GM12878 (cell line): ENCODE results near the gene SPOCD1. TPM values are rescaled to one million over a fixed set of nuclear protein-coding genes. Genes with fewer than 3 reads are reported as not detected.

Source experiments
- ATAC-seq: fragments of 200-7000 bp; cut with Tn5 transposase; 3 replicates; pipeline ENCODE4 v1.9.1; 2020; ENCODE audit warnings: mild to moderate bottlenecking, moderate library complexity
- BruUV-seq: library from RNA; stranded (reverse); fragments of 400-500 nt; replicated peaks from 2 replicates; lab custom pipeline; 2021; lab: Mats Ljungman, UMichigan
- CTCF ChIA-PET: fragments of 300-600 bp; sonication (Branson Sonifier 250); formaldehyde crosslinking; extraction: SDS; loops from one replicate; lab custom pipeline; 2021; ENCODE audit warnings: inconsistent platforms; lab: Yijun Ruan, JAX
- POLR2A ChIA-PET: fragments of 350-600 bp; formaldehyde crosslinking; extraction: SDS; loops from one replicate; lab custom pipeline; 2021; ENCODE audit warnings: inconsistent platforms; lab: Charles Lee
- RAD21 ChIA-PET: fragments of 300-600 bp; sonication (Branson Sonifier 250); formaldehyde crosslinking; loops from one replicate; lab custom pipeline; 2023; ENCODE audit warnings: antibody characterized with exemption; ENCODE audit not compliant: unreplicated experiment; lab: Charles Lee
- SMC1A ChIA-PET: fragments of 300-600 bp; sonication (Branson Sonifier 250); formaldehyde crosslinking; loops from one replicate; lab custom pipeline; 2023; ENCODE audit not compliant: unreplicated experiment, uncharacterized antibody; lab: Charles Lee
- DNase-seq: peaks from one replicate; pipeline ENCODE4 v3.0.0-alpha.2; 2011; ENCODE audit warnings: low read depth, low spot score
- FAIRE-seq: peaks from 3 replicates; lab custom pipeline; 2011; peaks lifted over from hg19 to GRCh38; lab: Jason Lieb, UNC
- H2AFZ ChIP-seq: 2 replicates; pipeline ENCODE4 v1.6.0; 2011; ENCODE audit warnings: low read depth, low read length, control low read depth; ENCODE audit not compliant: control insufficient read depth
- H3K27ac ChIP-seq: 2 replicates; pipeline ENCODE4 v1.5.1; 2011; ENCODE audit warnings: control low read depth; ENCODE audit not compliant: control insufficient read depth, insufficient read depth
- H3K27me3 ChIP-seq, 2 experiments: replicated peaks in 1 of 2; 2 replicates each; pipeline versions ENCODE4 v1.6.0 to v1.6.1; 2011; ENCODE audit warnings: low read length in 1 of 2; ENCODE audit not compliant: control insufficient read depth in 2 of 2, insufficient read depth in 2 of 2
- H3K36me3 ChIP-seq, 2 experiments: 2 replicates each; pipeline ENCODE4 v1.5.1; 2011; ENCODE audit warnings: low read length in 1 of 2; ENCODE audit not compliant: control insufficient read depth in 2 of 2, insufficient read depth in 2 of 2
- H3K4me1 ChIP-seq: 2 replicates; pipeline ENCODE4 v1.6.1; 2011; ENCODE audit warnings: mild to moderate bottlenecking, low read length, moderate library complexity, mixed read lengths; ENCODE audit not compliant: control insufficient read depth, insufficient read depth
- H3K4me2 ChIP-seq: 2 replicates; pipeline ENCODE4 v1.6.0; 2011; ENCODE audit warnings: control low read depth; ENCODE audit not compliant: control insufficient read depth, insufficient read depth
- H3K4me3 ChIP-seq: fragments of 200-600 bp; sonication (generic); 2 replicates; pipeline ENCODE4 v1.5.1; 2016
- H3K79me2 ChIP-seq: 2 replicates; pipeline ENCODE4 v1.6.0; 2011; ENCODE audit warnings: low read length; ENCODE audit not compliant: control insufficient read depth, insufficient read depth
- H3K9ac ChIP-seq: 2 replicates; pipeline ENCODE4 v1.8.0; 2011; ENCODE audit warnings: low read length, control low read depth, mixed read lengths; ENCODE audit not compliant: control insufficient read depth, insufficient read depth
- H3K9me3 ChIP-seq: replicated peaks from 3 replicates; pipeline ENCODE4 v1.5.1; 2011; ENCODE audit warnings: mild to moderate bottlenecking, low read length; ENCODE audit not compliant: control insufficient read depth, insufficient read depth
- H4K20me1 ChIP-seq: 2 replicates; pipeline ENCODE4 v1.6.0; 2011; ENCODE audit not compliant: control insufficient read depth, insufficient read depth
- BRCA1 ChIP-seq: IDR thresholded peaks from 2 replicates; pipeline ENCODE4 v1.6.1; 2011; ENCODE audit warnings: low read depth, low read length, improper control_type of control experiment
- CEBPB ChIP-seq, 2 experiments: fragments of 150-350 bp in 1 of 2; IDR thresholded peaks; 2 replicates each; pipeline ENCODE4 v1.6.1; 2012 to 2014; ENCODE audit warnings: low read depth in 2 of 2, low read length in 2 of 2, borderline replicate concordance in 1 of 2, inconsistent platforms in 1 of 2
- CEBPZ ChIP-seq: fragments of 150-350 bp; IDR thresholded peaks from 2 replicates; pipeline ENCODE4 v1.6.1; 2016; ENCODE audit warnings: low read depth, low read length
- E2F4 ChIP-seq: IDR thresholded peaks from 2 replicates; pipeline ENCODE4 v1.6.1; 2012; ENCODE audit warnings: low read depth, low read length, improper control_type of control experiment
- JUNB ChIP-seq: IDR thresholded peaks from 2 replicates; pipeline ENCODE4 v1.6.1; 2016; ENCODE audit warnings: antibody characterized with exemption, mild to moderate bottlenecking
- MAX ChIP-seq: IDR thresholded peaks from 2 replicates; pipeline ENCODE4 v1.6.1; 2012; ENCODE audit warnings: low read depth, low read length, improper control_type of control experiment
- MEF2A ChIP-seq: IDR thresholded peaks from 2 replicates; pipeline ENCODE4 v1.6.1; 2011; ENCODE audit warnings: low read depth, mild to moderate bottlenecking, low read length, moderate library complexity; ENCODE audit not compliant: insufficient read depth
- MTA2 ChIP-seq: fragments of 450-650 bp; IDR thresholded peaks from 2 replicates; pipeline ENCODE4 v1.6.1; 2016; ENCODE audit warnings: low read depth, mild to moderate bottlenecking, moderate library complexity
- RELA ChIP-seq: fragments of 450-650 bp; IDR thresholded peaks from 2 replicates; pipeline ENCODE4 v1.8.0; 2014; ENCODE audit warnings: borderline replicate concordance; ENCODE audit not compliant: partially characterized antibody
- REST ChIP-seq: IDR thresholded peaks from 2 replicates; pipeline ENCODE4 v1.6.1; 2012; ENCODE audit warnings: mild to moderate bottlenecking, low read depth, low read length
- RFX5 ChIP-seq: IDR thresholded peaks from 2 replicates; pipeline ENCODE4 v1.6.1; 2011; ENCODE audit warnings: low read depth, low read length, improper control_type of control experiment
- SP1 ChIP-seq: IDR thresholded peaks from one replicate; pipeline ENCODE4 v1.6.1; 2011; ENCODE audit warnings: low read depth, low read length
- STAT3 ChIP-seq: IDR thresholded peaks from 2 replicates; pipeline ENCODE4 v1.6.1; 2011; ENCODE audit warnings: low read depth, low read length, improper control_type of control experiment
- TAF1 ChIP-seq: IDR thresholded peaks from 2 replicates; pipeline ENCODE4 v1.6.1; 2011; ENCODE audit warnings: mild to moderate bottlenecking, low read depth, low read length, borderline replicate concordance
- YBX1 ChIP-seq: fragments of 450-650 bp; IDR thresholded peaks from 2 replicates; pipeline ENCODE4 v1.6.1; 2016; ENCODE audit warnings: antibody characterized with exemption
- ZNF207 ChIP-seq: fragments of 450-650 bp; IDR thresholded peaks from 2 replicates; pipeline ENCODE4 v1.6.1; 2014; ENCODE audit warnings: antibody characterized with exemption, mild to moderate bottlenecking, borderline replicate concordance
- ZNF622 ChIP-seq: fragments of 450-650 bp; IDR thresholded peaks from 2 replicates; pipeline ENCODE4 v1.6.1; 2017; ENCODE audit warnings: mild to moderate bottlenecking, inconsistent platforms
- WGBS: methylation state at CpG from one replicate; pipeline ENCODE4 v1.1.6; 2016; ENCODE audit warnings: low lambda C conversion rate; ENCODE audit not compliant: insufficient replicate concordance, insufficient coverage; ENCODE audit errors: missing lambda C conversion rate; 5-methylcytosine and 5-hydroxymethylcytosine counted together
- in situ Hi-C: fragments of 300-500 bp; cut with MboI; formaldehyde crosslinking; loops from 9 replicates; pipeline ENCODE4 v1.14.3; 2018; ENCODE audit warnings: mixed read lengths
- intact Hi-C: fragments of 100-400 bp; cut with micrococcal nuclease; formaldehyde crosslinking; loops from one replicate; pipeline ENCODE4 v1.14.2; 2022; ENCODE audit not compliant: unreplicated experiment
- polyA plus RNA-seq, 11 experiments: library from polyadenylated mRNA; depleted of rRNA in 4 of 11; unstranded in 6 of 11; stranded (reverse) in 5 of 11; fragments of >200 nt; fragmentation: Nextera tagmentation in 4 of 11; fragmentation: Illumina TruSeq in 1 of 11; extraction: Ambion mirVana in 4 of 11; extraction: Trizol in 1 of 11; gene quantifications; 1 replicate in 1 of 11; 2 replicates in 10 of 11; pipeline versions ENCODE4 v1.2.1 to v1.2.3, GENCODE V29; 2011 to 2016; ENCODE audit warnings: inconsistent platforms in 2 of 11, missing spikeins in 2 of 11, low read depth in 1 of 11
- total RNA-seq, 4 experiments: library from RNA; depleted of rRNA in 3 of 4; stranded (reverse); fragments of >200 nt in 3 of 4; fragmentation: Illumina TruSeq in 1 of 4; extraction: Trizol in 1 of 4; gene quantifications; 2 replicates each; pipeline versions ENCODE4 v1.2.1 to v1.2.3, GENCODE V29; 2013 to 2021

Gene SPOCD1
- total and polyA plus RNA-seq, 10 of the 15 experiments (the other 5 are each of a cell fraction or from before 2014, with no cell fraction given), result 0.02 to 0.65 (median 0.13) TPM; not detected in 4

GRCh38 chr1:31785947-31786290 lies 29.9 kb downstream of the SPOCD1 start:
- Histone ChIP-seq H3K4me3 (no peak overlapping the region), H3K4me1 (peaks cover 19% of the 10 kb centered on the region), H4K20me1 (no peaks in the 10 kb centered on the region), H3K27ac (no peak overlapping the region), H3K36me3 (no peaks in the 10 kb centered on the region), H3K9me3 (no peaks in the 10 kb centered on the region), H2AFZ (no peak overlapping the region), H3K4me2 (no peak overlapping the region), H3K27me3 (no peaks in the 10 kb centered on the region), H3K9ac (no peak overlapping the region), H3K79me2 (no peaks in the 10 kb centered on the region)
- ChIA-PET RAD21 (no interaction called here), POLR2A (no interaction called here), CTCF (interaction anchor here (0.5 to 5.4 kb wide), 2 partner anchors 8 to 122 kb away, joined by 4 to 90 read pairs; no protein-coding TSS in a partner anchor), SMC1A (no interaction called here)
- no TSS peak for BruUV-seq
- in situ Hi-C loops (no loop called here), intact Hi-C loops (no loop called here)
- DNase-seq, result no peak
- WGBS, result 21% methylated on average over 3 of the region's 3 CpGs
- no peak for ATAC-seq
- no peak for FAIRE-seq
- no peak for TF ChIP-seq MEF2A
- TF ChIP-seq YBX1, result no peak
- TF ChIP-seq ZNF207, result no peak
- TF ChIP-seq RFX5, result no peak
- no peak for TF ChIP-seq REST
- no peak for TF ChIP-seq RELA
- TF ChIP-seq ZNF622, result no peak
- TF ChIP-seq STAT3, result no peak
- no peak for TF ChIP-seq BRCA1
- TF ChIP-seq MAX, result no peak
- no peak for TF ChIP-seq JUNB
- no peak for TF ChIP-seq TAF1
- no peak for TF ChIP-seq SP1
- no peak for TF ChIP-seq MTA2
- TF ChIP-seq CEBPB (IDR thresholded peaks at IDR 0.05; ENCODE audit: borderline replicate concordance in 1 of 2, low read depth in 2 of 2, low read length in 2 of 2), result no peak
- TF ChIP-seq E2F4, result no peak
- TF ChIP-seq CEBPZ, result no peak
